Mesothelial cell of epicardium (in vitro differentiated cells): ENCODE data around the gene PTPRR. TPM values are rescaled to one million over a fixed set of nuclear protein-coding genes. Genes with fewer than 3 reads are reported as not detected.
"Not testable (repeated sequence)": the region's sequence is repeated elsewhere in the genome, so short reads cannot be mapped to it uniquely, and the experiment has no call there.

Experiments used
- DNase-seq, 2 experiments: peaks; one replicate each; pipeline ENCODE4 v3.0.0; 2021; ENCODE audit warnings: low spot score in 2 of 2; ENCODE audit not compliant: unreplicated experiment in 2 of 2
- H3K27ac Mint-ChIP-seq: 2 replicates; pipeline ENCODE4 v1.8.0; 2021; ENCODE audit warnings: mixed read lengths
- H3K27me3 Mint-ChIP-seq: 2 replicates; pipeline ENCODE4 v1.8.0; 2021; ENCODE audit warnings: low read depth, mixed read lengths
- H3K36me3 Mint-ChIP-seq: 2 replicates; pipeline ENCODE4 v1.8.0; 2021; ENCODE audit warnings: mixed read lengths
- H3K4me1 Mint-ChIP-seq: 2 replicates; pipeline ENCODE4 v1.8.0; 2021; ENCODE audit warnings: mixed read lengths
- H3K4me3 Mint-ChIP-seq: 2 replicates; pipeline ENCODE4 v1.8.0; 2021; ENCODE audit warnings: mild to moderate bottlenecking, moderate library complexity, mixed read lengths
- H3K9me3 Mint-ChIP-seq: 2 replicates; pipeline ENCODE4 v1.8.0; 2021; ENCODE audit warnings: mixed read lengths
- total RNA-seq: library from RNA; stranded (reverse); gene quantifications from 3 replicates; pipeline ENCODE4 v1.2.1, GENCODE V29; 2021
- TF ChIP-seq, protein P1 (sequence below): fragments of 200-600 bp; sonication (generic); IDR thresholded peaks from one replicate; pipeline ENCODE4 v1.5.0; 2021; ENCODE audit warnings: antibody characterized with exemption; ENCODE audit not compliant: unreplicated experiment

The PTPRR gene
- total RNA-seq, 1 donor from 2014 or later = 0.38 TPM

DNA sequence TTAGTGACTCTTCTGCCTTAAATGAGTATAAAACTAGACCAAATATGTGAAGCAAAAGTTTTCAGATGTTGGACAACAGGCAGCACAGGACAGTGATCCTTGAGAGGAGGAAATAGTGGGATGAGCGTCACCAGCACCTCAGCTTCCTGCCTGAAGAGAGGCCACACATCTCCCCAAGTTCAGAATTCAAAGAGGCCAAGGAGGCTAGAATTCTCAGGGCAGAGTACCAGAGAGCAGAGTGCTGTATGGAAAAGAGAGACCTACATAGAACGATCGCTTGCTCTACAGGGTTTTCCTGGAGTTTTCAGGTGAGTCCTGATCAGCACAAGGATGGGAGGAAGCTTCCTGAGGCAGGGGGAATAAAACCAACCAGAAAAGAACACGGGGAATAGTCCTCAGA lies 107.0 kb downstream of the PTPRR start:
- Mint-ChIP-seq H3K27ac (no peak overlapping the region), H3K9me3 (peaks cover 22% of the 10 kb centered on the region)

DNA sequence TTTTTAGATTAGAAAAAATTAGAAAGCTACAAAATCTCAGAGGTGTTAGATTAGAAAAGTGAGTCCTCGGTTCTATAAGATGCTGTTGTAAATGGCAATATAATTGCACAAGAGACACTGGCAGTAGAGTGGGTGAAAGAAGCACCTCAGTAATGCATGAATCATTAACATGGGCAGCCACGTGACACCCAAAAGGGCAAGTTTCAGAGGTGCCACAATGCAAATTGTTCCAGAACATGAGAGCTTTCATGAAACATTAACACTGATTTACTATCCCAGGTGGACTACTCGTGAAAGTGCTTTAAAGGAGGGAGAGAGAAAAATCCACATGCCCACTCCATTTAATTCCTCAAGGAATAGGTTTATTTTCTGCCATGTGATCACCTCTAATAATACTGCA lies 108.4 kb downstream of the PTPRR start:
- Mint-ChIP-seq H3K4me3 (no peak overlapping the region), H3K27ac (no peak overlapping the region), H3K27me3 (peaks cover 2% of the 10 kb centered on the region), H3K9me3 (peaks cover 36% of the 10 kb centered on the region), H3K4me1 (no peaks in the 10 kb centered on the region), H3K36me3 (peaks cover 3% of the 10 kb centered on the region)
- DNase-seq = no peak
- TF ChIP-seq, protein P1, sequence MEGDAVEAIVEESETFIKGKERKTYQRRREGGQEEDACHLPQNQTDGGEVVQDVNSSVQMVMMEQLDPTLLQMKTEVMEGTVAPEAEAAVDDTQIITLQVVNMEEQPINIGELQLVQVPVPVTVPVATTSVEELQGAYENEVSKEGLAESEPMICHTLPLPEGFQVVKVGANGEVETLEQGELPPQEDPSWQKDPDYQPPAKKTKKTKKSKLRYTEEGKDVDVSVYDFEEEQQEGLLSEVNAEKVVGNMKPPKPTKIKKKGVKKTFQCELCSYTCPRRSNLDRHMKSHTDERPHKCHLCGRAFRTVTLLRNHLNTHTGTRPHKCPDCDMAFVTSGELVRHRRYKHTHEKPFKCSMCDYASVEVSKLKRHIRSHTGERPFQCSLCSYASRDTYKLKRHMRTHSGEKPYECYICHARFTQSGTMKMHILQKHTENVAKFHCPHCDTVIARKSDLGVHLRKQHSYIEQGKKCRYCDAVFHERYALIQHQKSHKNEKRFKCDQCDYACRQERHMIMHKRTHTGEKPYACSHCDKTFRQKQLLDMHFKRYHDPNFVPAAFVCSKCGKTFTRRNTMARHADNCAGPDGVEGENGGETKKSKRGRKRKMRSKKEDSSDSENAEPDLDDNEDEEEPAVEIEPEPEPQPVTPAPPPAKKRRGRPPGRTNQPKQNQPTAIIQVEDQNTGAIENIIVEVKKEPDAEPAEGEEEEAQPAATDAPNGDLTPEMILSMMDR = no peak

More for the DNA sequence above, 107.0 kb downstream of the PTPRR start:
- Mint-ChIP-seq H3K36me3 (no peaks in the 10 kb centered on the region), H3K4me3 (no peak overlapping the region), H3K4me1 (no peaks in the 10 kb centered on the region), H3K27me3 (peaks cover 2% of the 10 kb centered on the region)
- DNase-seq = no peak
- TF ChIP-seq, protein P1 = no peak

DNA sequence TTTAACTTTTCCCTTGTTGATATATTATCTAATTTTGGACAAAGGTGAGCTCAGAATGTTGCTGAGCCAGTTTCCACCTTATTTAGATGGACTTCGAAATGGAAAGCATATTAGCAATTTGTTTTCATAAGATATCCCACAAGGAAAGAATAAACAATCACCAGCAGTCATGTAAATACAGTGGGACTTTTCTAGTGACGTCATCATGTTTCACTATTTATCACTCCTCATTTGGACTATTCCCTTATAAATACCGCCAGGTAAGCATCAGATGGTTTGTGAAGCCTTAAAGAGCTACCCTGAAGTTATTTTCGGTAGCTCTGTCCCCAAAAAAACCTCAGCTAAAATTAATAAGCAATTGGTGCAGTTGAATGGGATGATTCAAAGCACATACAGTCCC lies 110.7 kb downstream of the PTPRR start:
- Mint-ChIP-seq H3K27ac (no peak overlapping the region), H3K4me1 (no peaks in the 10 kb centered on the region), H3K4me3 (no peak overlapping the region), H3K27me3 (peaks cover 2% of the 10 kb centered on the region), H3K36me3 (peaks cover 3% of the 10 kb centered on the region), H3K9me3 (peaks cover 34% of the 10 kb centered on the region)
- TF ChIP-seq, protein P1 = no peak
- DNase-seq = no peak

DNA sequence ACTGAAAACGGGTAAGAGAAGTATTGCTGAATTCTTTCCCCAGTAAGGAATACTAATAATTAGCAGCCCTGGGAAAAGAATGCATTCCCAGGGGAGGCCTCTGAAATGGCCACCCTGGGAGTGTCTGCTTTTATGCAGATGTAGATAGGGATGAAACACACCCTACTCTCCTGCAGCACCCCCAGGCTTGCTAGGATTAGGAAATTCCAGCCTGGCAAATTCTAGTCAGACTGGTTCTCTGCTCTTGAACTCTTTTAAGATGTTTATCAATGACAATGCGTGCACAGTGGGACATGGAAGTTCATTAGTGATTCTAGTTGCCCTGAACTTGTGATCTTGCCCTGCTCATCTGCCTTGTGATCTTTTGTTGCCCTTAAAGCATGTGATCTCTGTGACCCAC lies 112.5 kb downstream of the PTPRR start:
- not testable (repeated sequence) for DNase-seq, H3K36me3 Mint-ChIP-seq, H3K27ac Mint-ChIP-seq, H3K4me1 Mint-ChIP-seq, H3K4me3 Mint-ChIP-seq, H3K27me3 Mint-ChIP-seq
- peaks cover 31% of the 10 kb centered on the region for H3K9me3 Mint-ChIP-seq

DNA sequence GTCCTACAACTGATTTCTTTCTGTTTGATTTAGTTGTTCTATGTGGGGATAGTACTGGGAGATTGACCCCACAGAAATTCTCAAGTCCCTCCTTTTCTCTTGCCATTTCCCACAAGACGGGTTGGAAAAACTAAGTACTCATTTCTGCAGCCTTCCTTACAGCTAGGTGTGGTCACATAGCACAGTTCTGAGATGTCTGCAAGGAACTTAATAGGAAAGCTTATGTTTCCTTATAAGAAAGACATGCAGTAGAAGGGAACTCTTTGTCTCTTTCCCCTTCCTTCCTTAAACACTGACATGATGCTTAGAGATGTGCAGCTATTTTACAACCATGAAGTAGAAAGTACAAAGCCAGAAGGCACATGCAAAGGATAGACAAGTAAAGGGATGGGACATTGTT lies 113.7 kb downstream of the PTPRR start:
- H3K4me1 Mint-ChIP-seq = no peaks in the 10 kb centered on the region
- DNase-seq = no peak
- peaks cover 31% of the 10 kb centered on the region for H3K9me3 Mint-ChIP-seq
- no peaks in the 10 kb centered on the region for H3K27me3 Mint-ChIP-seq
- H3K27ac Mint-ChIP-seq = no peak overlapping the region
- H3K4me3 Mint-ChIP-seq = no peak overlapping the region
- TF ChIP-seq, protein P1 = no peak
- H3K36me3 Mint-ChIP-seq = peaks cover 3% of the 10 kb centered on the region

DNA sequence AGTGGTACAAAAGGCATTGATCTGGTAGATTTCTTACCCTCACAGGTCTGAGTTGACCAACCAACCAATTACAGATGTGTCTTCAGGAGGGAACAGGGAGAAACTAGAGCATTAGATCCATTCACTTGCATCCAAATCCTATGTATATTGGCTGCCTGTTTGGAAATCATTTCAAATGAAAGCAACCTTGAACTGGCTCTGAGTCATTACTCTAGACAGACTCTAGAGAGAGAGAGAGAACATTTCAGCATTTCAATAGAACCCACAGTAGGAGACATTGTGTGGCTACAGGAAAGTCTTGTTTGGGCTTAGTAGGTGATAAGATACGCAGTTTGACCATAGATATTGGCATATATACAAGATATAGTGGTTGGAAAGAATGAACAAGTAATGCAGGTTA lies 114.5 kb downstream of the PTPRR start:
- Mint-ChIP-seq H3K4me3 (no peak overlapping the region), H3K36me3 (peaks cover 3% of the 10 kb centered on the region), H3K27me3 (no peaks in the 10 kb centered on the region), H3K4me1 (no peaks in the 10 kb centered on the region), H3K27ac (no peak overlapping the region), H3K9me3 (peaks cover 31% of the 10 kb centered on the region)
- no peak for DNase-seq
- TF ChIP-seq, protein P1 = no peak
